PC-9 (cell line): Measurements from ENCODE around the gene FTSJ1. TPM values are rescaled to one million over a fixed set of nuclear protein-coding genes. Genes with fewer than 3 reads are reported as not detected.

Experiments
- BruUV-seq: library from RNA; stranded (reverse); fragments of 400-500 nt; replicated peaks from 2 replicates; lab custom pipeline; 2021; lab: Mats Ljungman, UMichigan
- CTCF ChIA-PET: fragments of 300-600 bp; sonication (Branson Sonifier 250); formaldehyde crosslinking; loops from one replicate; lab custom pipeline; 2022; ENCODE audit warnings: antibody characterized with exemption; lab: Charles Lee
- POLR2A ChIA-PET: fragments of 300-600 bp; sonication (Branson Sonifier 250); formaldehyde crosslinking; loops from one replicate; lab custom pipeline; 2022; ENCODE audit warnings: antibody characterized with exemption; ENCODE audit not compliant: unreplicated experiment; lab: Charles Lee
- DNase-seq, 2 experiments: peaks; one replicate each; pipeline versions ENCODE4 v3.0.0 to v3.0.0-alpha.2; 2015 to 2022; ENCODE audit warnings: mixed read lengths in 1 of 2
- H2AFZ ChIP-seq: fragments of 200-600 bp; sonication (generic); 2 replicates; pipeline ENCODE4 v1.8.1; 2017; ENCODE audit warnings: antibody characterized with exemption
- H3F3A ChIP-seq: fragments of 200-600 bp; sonication (generic); 2 replicates; pipeline ENCODE4 v1.8.1; 2017; ENCODE audit warnings: antibody characterized with exemption, mild to moderate bottlenecking, low read depth; ENCODE audit not compliant: insufficient read depth
- H3K27ac ChIP-seq: fragments of 200-600 bp; sonication (generic); 2 replicates; pipeline ENCODE4 v1.6.1; 2016; ENCODE audit warnings: mixed run types
- H3K27me3 ChIP-seq: fragments of 200-600 bp; sonication (generic); 2 replicates; pipeline ENCODE4 v1.6.1; 2016; ENCODE audit warnings: low read depth, mixed run types; ENCODE audit not compliant: insufficient read depth
- H3K36me3 ChIP-seq: fragments of 200-600 bp; sonication (generic); 2 replicates; pipeline ENCODE4 v1.6.1; 2016; ENCODE audit warnings: low read depth, mixed run types
- H3K4me1 ChIP-seq: fragments of 200-600 bp; sonication (generic); replicated peaks from 2 replicates; pipeline ENCODE4 v1.6.1; 2016; ENCODE audit warnings: mixed run types; ENCODE audit not compliant: insufficient read depth
- H3K4me2 ChIP-seq: fragments of 200-600 bp; sonication (generic); 2 replicates; pipeline ENCODE4 v1.6.1; 2017; ENCODE audit warnings: mixed run types
- H3K4me3 ChIP-seq: fragments of 200-600 bp; sonication (generic); 2 replicates; pipeline ENCODE4 v1.6.1; 2016; ENCODE audit warnings: mixed run types
- H3K79me2 ChIP-seq: fragments of 200-600 bp; sonication (generic); 2 replicates; pipeline ENCODE4 v1.6.1; 2017; ENCODE audit warnings: low read depth, mixed run types
- H3K9me2 ChIP-seq: fragments of 200-600 bp; sonication (generic); 2 replicates; pipeline ENCODE4 v1.8.1; 2017; ENCODE audit warnings: mild to moderate bottlenecking; ENCODE audit not compliant: insufficient read depth
- H3K9me3 ChIP-seq: fragments of 200-600 bp; sonication (generic); 2 replicates; pipeline ENCODE4 v1.8.1; 2016; ENCODE audit warnings: low read depth; ENCODE audit not compliant: insufficient read depth
- H4K20me1 ChIP-seq: fragments of 200-600 bp; sonication (generic); 2 replicates; pipeline ENCODE4 v1.8.1; 2017; ENCODE audit not compliant: insufficient read depth
- CTCF ChIP-seq: fragments of 200-600 bp; sonication (generic); conservative IDR thresholded peaks from 2 replicates; pipeline ENCODE4 v1.6.1; 2017; ENCODE audit warnings: mixed run types, antibody characterized with exemption, mild to moderate bottlenecking, moderate library complexity
- EZH2 ChIP-seq: fragments of 200-600 bp; sonication (generic); IDR thresholded peaks from 2 replicates; pipeline ENCODE4 v1.8.0; 2017; ENCODE audit warnings: antibody characterized with exemption, low read depth
- intact Hi-C: fragments of 100-400 bp; cut with micrococcal nuclease; formaldehyde crosslinking; loops from one replicate; pipeline ENCODE4 v1.10.0; 2022; ENCODE audit not compliant: unreplicated experiment
- total RNA-seq: library from RNA; stranded (reverse); gene quantifications from 2 replicates; pipeline ENCODE4 v1.2.3, GENCODE V29; 2021

FTSJ1 gene
- total RNA-seq, 1 experiment from 2014 or later, result 44.0 TPM

GRCh38 chrX:48468693-48469691 lies 7.0 kb upstream of the FTSJ1 start:
- H3K79me2 ChIP-seq, result no peaks in the 10 kb centered on the region
- H3K27ac ChIP-seq, result no peak overlapping the region
- no peaks in the 10 kb centered on the region for H3K9me3 ChIP-seq
- H3K27me3 ChIP-seq, result no peaks in the 10 kb centered on the region
- H3K9me2 ChIP-seq, result no peaks in the 10 kb centered on the region
- no peaks in the 10 kb centered on the region for H3F3A ChIP-seq
- no peak for DNase-seq
- intact Hi-C loops, result no loop called here
- TF ChIP-seq EZH2 (no peak), CTCF (no peak)
- H4K20me1 ChIP-seq, result no peaks in the 10 kb centered on the region
- no peak overlapping the region for H3K4me2 ChIP-seq
- no peaks in the 10 kb centered on the region for H3K36me3 ChIP-seq
- H3K4me1 ChIP-seq, result no peaks in the 10 kb centered on the region
- BruUV-seq, result no TSS peak
- ChIA-PET POLR2A (no interaction called here), CTCF (no interaction called here)
- no peak overlapping the region for H3K4me3 ChIP-seq
- H2AFZ ChIP-seq, result no peak overlapping the region

- TF ChIP-seq CTCF, result no peak
- TF ChIP-seq EZH2, result no peak
- ChIA-PET POLR2A (no interaction called here), CTCF (no interaction called here)
- no TSS peak for BruUV-seq
- intact Hi-C loops, result no loop called here
- no peak within 1 kb of the TSS for H3K4me2 ChIP-seq
- no peaks in the 10 kb centered on the region for H3K4me1 ChIP-seq
- DNase-seq, result no peak
- H4K20me1 ChIP-seq, result no peaks in the 10 kb centered on the region
- H3K79me2 ChIP-seq, result no peaks in the 10 kb centered on the region
- H3K9me3 ChIP-seq, result no peaks in the 10 kb centered on the region
- H3K27ac ChIP-seq, result no peak within 1 kb of the TSS
- H3K36me3 ChIP-seq, result no peaks in the 10 kb centered on the region
- H3F3A ChIP-seq, result no peaks in the 10 kb centered on the region
- H3K27me3 ChIP-seq, result no peaks in the 10 kb centered on the region
- no peaks in the 10 kb centered on the region for H3K9me2 ChIP-seq
- H2AFZ ChIP-seq, result no peak within 1 kb of the TSS
- H3K4me3 ChIP-seq, result no peak within 1 kb of the TSS
These were observed 5.7 kb upstream of the FTSJ1 start, which contains the start of gene SLC38A5 for GRCh38 chrX:48470110-48470832. SLC38A5 (minus strand) TSS chrX:48470260; CDS start chrX:48467924, 2,336 bp downstream.

- intact Hi-C loops, result no loop called here
- TF ChIP-seq CTCF, result no peak
- no peak for TF ChIP-seq EZH2
- Histone ChIP-seq H3K4me3 (no peak overlapping the region), H4K20me1 (no peaks in the 10 kb centered on the region), H2AFZ (no peak overlapping the region), H3K36me3 (no peaks in the 10 kb centered on the region), H3K9me3 (no peaks in the 10 kb centered on the region), H3K79me2 (no peaks in the 10 kb centered on the region), H3F3A (no peaks in the 10 kb centered on the region), H3K4me1 (no peaks in the 10 kb centered on the region), H3K27me3 (no peaks in the 10 kb centered on the region), H3K27ac (no peak overlapping the region), H3K4me2 (no peak overlapping the region), H3K9me2 (no peaks in the 10 kb centered on the region)
- BruUV-seq, result no TSS peak
- ChIA-PET POLR2A (no interaction called here), CTCF (no interaction called here)
- DNase-seq, result no peak
These were observed 5.2 kb upstream of the FTSJ1 start for GRCh38 chrX:48470833-48471118.
